Left hindlimb (tissue), 1 donor: Measurements from ENCODE around the gene RAB11FIP5.
"Not testable (repeated sequence)": the region's sequence is repeated elsewhere in the genome, so short reads cannot be mapped to it uniquely, and the experiment has no call there.

Experiments
- DNase-seq: peaks from one replicate; pipeline ENCODE4 v3.0.0-alpha.2; 2018

RAB11FIP5 gene

DNA sequence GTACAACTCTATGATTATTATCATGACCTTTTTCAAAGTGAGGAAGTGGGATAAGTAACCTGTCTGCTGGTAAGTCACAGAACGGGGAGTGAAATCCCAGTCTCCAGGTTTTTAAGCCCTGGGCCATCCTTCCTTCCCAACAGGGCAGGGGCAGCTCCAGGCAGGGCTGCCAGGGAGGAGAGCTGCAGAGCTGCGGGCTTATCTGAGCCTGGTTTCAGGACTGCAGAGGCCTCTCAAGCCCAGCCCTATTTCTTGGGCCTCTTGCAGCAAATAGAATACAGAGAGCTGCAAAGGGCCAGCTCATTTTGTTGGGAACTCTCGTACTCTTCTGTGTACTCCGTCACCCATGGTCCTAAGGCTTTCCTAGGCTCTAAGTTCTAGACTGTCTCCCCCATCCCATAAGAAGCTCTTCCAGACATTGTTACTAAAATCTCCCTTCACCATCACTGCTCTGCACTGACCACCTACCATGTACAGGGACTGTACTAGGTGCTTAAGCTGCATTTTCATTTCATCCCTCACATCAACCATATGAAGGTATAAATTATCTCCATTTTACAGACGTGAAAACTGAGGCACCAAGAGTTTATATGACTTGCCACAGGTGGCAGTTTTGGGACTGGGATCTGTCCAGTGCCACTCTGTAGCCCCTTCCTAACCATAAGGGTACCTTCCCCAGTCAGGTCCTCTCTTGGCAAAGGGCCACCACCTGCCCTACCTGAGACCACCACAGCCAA is 3.1 kb downstream of the RAB11FIP5 start:
- DNase-seq: no peak

DNA sequence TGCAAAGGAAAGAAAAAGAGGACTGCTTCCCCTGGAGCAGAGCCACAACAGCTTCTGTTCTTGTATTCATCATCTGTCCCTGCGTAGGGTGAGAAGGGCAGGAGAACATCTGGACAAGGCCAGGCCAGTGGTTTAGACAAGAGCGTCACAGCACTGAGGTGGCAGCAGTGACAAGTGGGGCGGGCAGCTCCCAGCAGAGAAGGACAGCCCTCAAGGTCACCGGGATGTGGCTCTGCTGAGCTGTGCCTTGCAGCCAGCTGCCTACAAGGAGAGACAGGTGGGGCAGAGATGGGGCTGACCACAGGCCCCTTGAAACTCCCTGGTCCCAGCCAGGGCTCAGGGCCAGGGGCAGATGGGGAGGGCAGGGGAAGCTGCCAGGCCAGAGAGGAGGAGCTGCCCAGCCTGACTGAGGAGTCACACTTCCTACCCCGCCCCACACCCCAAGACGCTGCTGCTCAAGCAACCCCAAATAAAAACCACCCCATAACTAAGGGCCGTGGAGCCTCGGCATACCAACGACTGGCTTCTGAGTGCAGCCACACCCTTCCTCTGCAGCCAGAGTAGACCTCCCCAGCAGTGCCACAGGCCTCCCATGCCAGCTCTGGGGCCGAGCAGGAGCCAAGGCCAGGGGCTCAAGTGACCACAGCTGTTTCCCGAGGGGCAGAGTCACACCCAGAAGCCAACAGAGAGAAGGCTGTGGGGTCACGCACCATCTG is 5.4 kb downstream of the RAB11FIP5 start:
- DNase-seq: peak; percentile 53

DNA sequence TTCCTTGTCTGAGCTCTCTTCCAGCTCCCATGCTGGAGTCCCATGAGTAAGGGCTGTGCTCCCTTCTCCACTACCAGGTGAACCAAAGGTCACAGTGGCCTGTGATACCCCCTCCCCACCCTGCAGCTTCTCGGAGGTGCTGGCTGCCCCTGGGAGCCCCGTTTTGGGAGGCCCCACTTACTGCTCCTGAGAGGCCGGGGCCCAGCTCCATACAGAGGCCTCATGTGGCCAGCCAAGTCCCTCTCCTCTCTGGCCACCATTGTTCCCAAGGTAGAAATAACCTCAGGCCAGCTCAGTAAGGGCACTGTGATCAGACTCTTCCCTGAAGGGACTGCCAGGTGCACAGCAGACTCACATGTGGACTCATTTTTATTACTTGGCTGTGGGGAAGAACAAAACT is 6.0 kb downstream of the RAB11FIP5 start:
- DNase-seq: no peak

DNA sequence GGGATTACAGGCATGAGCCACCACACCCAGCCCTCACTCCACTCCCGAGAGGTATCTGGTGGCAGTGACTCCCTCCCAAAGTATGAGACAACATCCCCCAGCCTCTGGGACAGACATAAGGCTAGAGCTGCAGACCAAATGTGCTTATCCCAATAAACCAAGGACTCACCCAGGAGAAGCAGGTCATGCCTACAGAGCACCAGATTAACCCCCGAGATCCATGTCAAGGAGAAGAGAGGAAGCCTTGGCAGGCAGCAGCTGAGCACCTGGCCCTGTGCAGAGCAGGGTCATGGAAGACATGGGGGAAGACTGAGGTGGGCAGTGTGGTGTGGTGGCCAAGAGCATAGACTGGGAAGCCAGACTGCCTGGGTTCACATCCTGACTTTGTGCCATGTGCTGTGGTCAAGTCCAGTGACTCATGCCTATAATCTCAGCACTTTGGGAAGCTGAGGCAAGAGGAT is 7.2 kb downstream of the RAB11FIP5 start:
- no peak for DNase-seq

DNA sequence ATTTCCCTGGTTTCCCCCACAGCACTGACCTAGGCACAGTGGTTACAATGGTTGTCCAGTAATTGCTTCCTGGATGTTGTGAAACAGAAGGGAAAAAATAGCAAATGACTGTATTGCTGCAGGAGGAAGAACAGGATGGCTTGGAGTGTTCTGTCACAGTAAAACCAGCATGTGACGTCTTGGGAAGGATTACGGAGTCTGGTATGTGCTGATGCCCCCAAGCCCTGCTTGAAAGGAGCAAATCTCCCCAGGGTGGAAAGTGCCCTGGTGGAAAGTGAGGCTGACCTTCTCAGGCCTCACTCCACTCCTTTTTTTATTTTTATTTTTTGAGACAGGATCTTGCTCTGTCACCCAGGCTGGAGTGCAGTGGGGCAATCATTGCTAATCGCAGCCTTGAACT is 7.8 kb downstream of the RAB11FIP5 start:
- DNase-seq: no peak

DNA sequence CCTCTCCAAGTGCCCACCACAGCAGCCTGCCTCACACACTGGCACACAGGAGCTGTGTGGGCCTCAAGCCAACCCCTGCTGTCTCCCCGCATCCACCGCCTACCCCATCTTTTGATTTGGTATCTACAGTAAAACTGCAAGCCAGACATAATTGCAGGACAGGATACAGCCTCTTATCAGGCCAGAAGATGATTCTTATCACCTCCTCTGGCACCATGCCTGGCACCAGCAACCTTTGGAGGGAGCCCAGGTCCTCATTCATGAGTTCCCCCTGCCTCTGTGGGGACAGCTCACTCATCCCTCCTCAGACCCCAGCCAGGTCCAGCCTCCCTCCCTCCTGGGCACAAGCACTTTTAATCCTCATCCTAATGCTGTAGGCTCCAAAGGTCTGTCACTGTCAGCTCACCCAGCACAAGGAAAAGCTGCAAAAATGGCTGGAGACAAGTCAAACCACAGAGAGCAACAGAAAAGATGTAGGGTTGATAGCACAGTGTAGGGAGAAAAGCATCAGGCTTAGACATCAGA is 9.7 kb downstream of the RAB11FIP5 start:
- DNase-seq: no peak

DNA sequence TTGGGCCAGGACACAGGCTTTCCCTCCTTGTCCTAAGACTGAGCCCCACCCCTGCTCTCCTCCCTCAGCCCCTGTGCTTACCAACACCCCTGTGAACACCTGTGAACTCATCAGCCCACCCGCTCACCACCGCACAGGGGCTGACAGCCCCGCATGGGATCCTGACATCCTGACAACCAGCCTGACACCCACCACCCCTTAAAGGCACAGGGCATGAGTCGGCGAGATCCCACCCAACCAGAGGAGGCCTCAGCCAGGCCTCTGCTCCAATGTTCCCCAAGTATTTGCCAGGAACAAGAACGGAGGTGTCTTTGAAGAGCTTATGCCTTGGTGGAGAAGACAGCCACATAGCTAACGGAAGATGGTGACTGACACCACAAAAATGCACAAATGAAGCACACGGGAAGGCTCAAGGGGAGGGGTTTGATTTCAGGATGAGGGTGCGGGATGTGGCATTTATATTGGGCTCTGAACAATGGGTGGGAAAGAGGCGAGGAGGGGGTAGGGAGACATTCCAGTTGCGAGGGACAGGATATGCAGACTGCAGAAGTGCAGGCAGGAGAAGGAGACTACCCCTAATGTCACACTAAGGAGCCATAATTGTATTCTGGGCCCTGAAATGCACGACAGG is 11.0 kb downstream of the RAB11FIP5 start:
- DNase-seq: no peak

DNA sequence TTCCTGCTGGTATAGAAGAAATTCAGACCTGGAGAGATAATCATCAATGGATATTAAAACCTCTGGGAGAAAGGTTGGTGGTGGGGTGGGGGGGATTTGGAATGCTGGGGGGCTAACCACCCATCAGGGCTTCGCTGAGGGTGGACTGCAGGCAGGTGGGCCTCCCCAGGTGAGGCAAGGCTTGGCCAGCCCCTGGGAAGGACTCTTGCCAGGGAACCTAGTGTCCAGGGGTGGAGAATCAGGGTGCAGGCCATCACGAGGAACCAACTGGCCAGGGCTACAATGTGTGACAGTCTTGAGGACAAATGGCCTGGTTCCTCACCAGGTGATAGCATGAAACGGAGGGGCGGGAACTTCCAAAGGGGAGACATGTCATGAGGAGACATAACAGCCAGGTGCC is 11.8 kb downstream of the RAB11FIP5 start:
- DNase-seq: no peak

DNA sequence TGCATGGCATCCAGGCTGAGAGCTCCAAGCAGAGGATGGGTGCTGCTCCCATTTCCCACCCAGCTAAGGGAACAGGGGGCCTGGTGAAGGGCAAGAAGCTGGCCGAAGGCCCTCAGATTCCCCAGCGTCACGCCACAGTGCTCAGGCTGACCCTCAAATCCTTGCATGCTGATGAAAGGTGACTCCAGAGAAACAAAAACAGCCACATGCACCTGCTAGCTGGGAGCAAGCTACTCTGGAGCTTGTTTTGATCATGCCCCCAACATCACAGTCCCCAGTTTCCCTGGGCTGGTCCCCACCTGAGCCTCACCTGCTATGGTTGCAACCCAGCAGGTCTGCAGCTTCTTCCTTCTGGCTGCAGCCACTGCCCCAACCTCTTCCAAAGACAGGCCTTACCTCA is 13.3 kb downstream of the RAB11FIP5 start:
- no peak for DNase-seq

DNA sequence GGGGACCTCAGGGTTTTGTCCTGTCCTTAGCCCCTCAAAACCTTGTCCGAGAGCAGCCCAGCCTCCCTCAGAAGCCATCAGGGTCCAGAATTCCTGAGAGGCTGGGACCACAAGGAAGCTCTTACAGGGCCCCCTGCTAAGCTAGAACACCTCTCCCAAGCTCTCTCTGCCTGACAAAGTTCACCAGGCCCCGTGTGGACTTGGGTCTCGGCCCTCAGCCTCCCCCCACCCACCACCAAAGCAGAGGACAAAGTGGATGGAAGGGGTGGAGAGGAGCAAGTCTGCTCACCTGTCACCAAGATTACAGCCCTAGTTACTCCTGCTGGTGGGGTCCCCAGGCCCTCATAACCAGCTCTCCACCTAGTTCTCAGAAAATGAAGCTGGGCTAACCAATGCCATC is 16.8 kb downstream of the RAB11FIP5 start:
- DNase-seq: no peak

DNA sequence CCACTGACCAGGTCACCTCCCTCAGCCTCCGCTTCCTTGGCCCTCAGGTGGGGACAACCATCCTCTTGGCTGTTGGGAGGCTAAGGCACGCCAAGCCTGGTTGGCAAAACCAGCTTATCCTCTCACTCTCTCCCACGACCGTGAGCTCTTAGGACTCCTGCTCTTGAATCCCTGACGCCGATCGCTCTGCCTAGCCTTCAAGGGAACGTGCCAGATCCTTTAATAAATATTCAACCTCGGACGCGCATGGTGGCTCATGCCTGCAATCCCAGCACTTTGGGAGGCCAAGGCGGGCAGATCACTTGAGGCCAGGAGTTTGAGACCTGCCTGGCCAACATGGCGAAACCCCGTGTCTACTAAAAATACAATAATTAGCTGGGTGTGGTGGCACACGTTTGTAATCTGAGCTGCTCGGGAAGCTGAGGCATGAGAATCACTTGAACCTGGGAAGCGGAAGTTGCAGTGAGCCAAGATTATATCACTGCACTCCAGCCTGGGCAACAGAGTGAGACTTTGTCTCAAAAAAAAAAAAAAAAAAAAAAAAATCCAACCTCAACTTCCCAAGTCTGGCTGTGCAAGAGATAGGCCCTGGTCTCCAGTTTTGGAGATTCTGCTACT is 19.0 kb downstream of the RAB11FIP5 start:
- not testable (repeated sequence) for DNase-seq

DNA sequence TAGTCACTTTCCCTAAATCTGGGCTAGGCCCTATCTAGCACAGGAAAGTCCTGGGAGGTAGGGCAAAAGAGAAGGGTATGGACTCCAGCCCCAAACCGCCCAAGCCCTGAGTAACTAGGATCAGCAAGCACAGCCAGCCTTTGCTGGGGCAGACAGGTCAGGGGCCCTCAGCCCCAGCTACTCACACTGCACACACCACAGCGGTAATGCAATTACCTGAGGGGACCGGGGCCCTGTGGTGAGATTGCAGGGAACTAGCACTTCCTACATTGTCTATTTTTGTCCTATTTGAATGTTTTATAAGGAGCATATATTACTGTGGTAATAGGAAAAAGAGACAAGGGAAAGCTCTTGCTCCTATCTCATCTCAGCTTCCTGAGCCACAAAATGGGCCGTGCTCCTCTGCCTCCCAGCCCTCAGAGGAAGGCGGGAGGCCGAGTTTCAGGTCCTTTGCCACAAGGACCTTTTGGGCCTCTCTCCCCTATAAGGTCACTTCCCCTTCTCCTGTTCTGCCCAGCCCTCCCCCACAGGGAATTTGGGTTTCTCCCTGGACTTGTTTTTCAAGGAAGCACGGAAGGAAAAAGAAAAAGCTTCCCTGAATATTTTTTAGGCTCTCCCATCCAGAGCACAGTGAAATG is 20.5 kb downstream of the RAB11FIP5 start:
- DNase-seq: no peak

DNA sequence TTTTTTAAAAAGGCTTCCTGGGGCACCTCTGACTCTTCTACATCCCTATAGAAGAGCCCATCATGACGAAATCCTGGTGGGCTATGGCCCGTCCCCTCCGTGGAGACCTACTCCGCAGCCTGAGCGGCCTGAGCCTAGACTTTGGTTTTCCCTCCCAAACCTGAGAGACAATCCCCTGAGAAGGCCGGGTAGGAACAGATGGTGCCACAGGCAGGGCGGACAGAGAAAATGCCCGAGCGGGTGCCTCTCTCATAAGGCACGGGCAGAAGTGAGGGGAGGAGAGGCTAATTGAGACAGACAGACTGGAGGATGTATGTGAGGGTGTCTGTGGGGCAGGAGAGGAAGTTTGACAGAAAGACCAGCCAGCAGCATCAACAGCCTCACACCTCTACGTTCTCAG is 21.1 kb downstream of the RAB11FIP5 start:
- DNase-seq: no peak

DNA sequence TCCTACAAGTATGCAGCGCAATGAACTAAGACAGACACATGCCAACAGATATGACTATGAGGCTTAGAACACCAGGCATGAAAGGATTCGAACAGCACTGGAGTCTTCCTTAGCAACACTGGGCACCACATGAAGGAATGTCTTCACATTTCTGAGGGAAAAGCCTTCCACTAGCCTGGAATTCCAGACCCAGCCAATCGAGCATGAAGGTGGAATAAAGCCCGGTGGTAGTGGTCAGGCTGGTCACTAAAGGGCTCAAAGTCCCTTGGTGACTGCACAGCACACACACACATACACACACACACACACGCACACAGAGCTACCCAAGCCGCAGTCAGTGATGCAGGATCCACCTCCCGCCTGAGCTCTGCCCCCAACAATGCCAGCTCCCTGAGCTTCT is 21.6 kb downstream of the RAB11FIP5 start:
- no peak for DNase-seq

DNA sequence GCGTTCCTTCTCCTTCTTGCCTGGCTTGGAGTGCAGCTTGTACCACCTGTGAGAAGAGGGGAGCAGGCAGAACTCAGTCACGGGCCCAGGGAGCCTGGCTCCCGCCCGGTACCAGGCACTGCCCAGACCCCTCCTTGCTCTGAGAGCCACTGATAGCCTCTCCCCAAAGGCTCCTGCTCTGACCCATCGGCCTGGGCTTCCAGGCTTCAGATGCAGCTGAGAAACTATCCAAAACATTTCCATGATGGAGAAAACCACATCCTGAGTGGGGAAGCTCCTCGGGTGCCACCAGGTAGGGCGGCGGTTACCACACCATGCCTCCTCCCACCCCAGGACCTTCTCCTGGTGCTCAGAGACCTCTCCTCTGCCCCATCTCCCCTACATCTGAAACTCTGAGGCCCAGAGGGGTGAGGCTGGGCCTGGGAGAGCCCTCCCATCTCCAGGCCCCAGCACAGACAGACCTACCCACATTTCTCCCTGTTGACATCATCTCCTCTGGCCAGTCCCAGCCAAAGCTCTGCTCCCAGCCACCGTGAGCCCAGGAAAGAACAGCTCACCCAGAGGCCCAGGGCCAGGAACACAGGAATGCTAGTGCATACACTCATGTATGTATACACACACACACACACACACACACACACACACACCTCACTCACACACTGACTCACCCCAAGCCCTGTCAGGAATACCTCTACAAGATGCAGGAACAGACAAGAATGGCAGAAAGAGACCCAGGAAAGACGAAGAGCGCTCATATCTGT is 23.3 kb downstream of the RAB11FIP5 start:
- DNase-seq: peak; percentile 84

DNA sequence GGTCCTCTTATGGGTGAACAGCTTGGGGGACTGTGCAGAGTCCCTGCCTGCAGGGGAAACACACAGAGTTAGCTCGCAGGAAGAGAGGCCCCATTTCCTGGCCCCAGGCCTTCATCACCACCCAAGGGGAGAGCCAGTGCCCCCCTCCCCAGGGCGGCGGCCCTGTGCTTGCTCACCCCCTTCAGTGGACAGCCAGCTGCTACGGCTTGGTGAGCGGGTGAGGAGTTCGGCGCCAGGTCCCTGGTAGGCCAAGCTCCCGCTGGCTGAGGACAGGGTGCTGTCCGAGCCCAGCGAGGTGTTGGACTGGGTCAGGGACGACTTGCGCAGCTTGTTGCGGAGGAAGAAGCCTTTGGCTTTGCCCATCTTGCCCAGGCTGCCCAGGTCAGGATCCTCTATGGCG is 24.0 kb downstream of the RAB11FIP5 start:
- no peak for DNase-seq

DNA sequence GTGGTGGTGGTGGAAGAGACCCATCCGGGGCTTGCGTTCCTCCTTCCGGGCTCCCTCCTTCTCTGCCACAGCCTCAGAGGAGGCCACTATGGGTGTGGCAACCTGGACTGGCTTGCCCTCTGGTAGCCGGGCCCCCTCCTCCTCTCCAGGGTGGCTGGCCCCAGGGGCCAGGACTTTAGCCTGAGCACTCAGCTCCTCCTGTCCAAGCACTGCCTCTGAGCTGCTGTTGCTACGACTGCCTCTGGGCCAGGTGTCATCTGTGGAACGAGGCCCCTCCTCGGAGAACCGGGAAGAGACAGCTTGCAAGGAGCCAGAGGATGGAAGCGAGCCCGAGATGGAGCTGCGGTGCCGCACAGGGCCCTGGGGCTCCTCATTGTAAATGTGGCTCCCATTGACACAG is 24.5 kb downstream of the RAB11FIP5 start:
- no peak for DNase-seq

DNA sequence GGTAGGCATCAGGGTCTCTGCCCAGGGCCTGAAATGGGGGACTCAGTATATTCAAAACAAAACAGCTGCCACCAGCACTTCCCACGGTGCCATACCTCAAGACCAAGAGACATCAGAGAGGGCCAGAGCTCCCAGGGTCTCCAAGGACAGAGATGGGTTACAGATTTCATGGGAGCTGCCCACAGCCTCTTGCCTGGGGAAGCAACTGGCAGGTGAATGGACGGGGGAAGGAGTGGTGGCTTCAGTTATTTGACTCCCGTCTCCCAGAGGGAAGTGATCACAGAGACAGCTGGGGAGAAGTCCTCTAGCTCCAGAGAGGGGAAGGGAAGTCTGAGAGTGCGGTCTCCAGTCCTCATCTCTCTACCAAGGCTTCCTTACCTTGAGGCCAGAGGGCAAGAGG is 25.4 kb downstream of the RAB11FIP5 start:
- DNase-seq: no peak

DNA sequence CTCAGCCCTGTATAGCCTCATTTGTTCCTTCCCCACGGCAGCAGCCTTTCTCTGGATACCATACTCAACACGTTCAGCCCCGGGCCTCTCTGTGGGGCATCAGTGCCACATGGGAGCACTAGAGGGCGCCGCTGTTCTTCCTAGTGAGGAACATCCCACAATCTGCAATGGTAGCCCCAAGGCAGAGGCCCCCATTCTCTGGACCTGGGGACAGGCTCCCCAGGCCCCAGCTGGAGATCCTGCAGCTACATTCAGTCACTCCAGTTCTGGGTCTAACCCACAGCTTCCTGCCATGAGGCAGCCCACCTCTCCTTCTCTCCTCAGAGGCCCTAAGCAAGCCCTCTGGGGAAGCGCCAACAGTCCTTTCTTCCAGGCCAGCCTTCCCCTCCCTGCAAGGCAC is 27.1 kb downstream of the RAB11FIP5 start:
- DNase-seq: peak; percentile 74

DNA sequence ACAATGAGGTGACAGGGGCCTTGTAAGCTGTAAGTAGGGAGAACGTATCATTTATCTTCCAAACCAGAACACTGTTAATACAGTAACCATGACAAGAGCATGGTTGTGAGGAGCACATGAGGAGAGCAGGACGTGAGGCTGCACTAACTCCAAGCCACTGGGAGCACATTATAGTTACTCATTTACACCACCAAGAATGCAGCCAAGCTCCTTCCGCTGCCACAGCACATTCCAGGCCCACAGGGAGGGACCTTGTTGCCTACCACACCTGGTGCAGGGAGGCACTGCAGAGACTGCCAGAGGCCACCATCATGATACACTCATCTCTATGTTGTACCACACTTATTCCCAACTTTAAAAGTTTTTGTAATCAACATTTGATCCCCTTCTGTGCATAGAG is 27.8 kb downstream of the RAB11FIP5 start:
- DNase-seq: no peak

DNA sequence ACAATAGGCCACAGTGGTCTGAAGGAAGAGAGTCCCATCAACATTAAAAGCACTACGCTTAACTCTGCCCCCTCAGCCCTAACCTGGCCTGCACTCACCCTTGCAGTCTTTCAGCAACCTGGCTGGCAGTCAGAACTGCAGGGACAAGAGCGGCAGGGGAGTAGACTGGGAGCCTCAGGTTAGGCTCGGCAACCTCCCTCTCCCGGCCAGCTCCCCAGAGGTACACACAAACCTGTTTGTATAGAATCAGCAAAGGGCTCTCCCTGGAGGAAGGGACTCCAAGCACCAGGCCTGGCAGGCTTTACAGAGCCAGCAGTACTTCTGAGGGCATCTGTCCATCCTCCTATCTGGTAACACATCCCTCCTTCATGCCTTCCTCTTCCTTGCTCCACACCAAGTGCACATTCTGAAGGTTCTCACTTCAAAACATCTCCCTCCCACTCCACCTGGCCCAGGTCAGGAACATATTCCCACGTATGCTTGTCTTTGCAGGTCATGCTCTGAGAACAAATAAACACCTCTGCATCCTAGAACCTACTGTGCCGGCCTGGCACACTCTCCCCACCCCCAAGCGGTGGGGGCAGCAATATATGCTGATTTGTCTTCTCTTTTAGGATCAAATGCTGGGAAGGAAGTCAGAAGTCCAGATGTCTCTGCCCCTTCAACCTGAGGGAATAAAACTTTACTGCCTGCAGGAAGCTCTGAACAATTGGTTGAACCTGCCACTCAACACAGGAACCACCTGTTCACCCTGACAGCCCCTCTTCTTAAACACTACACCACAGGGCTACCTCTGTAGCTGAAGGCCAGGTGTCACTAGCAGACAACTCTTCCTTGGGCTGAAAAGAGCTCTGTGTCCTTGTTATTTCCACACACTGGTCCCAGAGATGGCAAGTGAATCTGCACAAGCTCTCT is 28.6 kb downstream of the RAB11FIP5 start:
- DNase-seq: no peak
